H1 (cell line): Measurements from ENCODE around the gene KCNH1. TPM values are rescaled to one million over a fixed set of nuclear protein-coding genes. Genes with fewer than 3 reads are reported as not detected.

Experiments used
- CTCF ChIA-PET: fragments of 300-600 bp; sonication (Branson Sonifier 250); formaldehyde crosslinking; loops from one replicate; lab custom pipeline; 2021; ENCODE audit not compliant: partially characterized antibody; lab: Charles Lee
- POLR2A ChIA-PET: fragments of 300-600 bp; sonication (Branson Sonifier 250); formaldehyde crosslinking; loops from one replicate; lab custom pipeline; 2021; ENCODE audit warnings: inconsistent platforms; ENCODE audit not compliant: partially characterized antibody; lab: Charles Lee
- DNase-seq, 2 experiments: peaks; one replicate each; pipeline versions ENCODE4 v3.0.0 to v3.0.0-alpha.2; 2010 to 2022; ENCODE audit warnings: low spot score in 2 of 2, low read depth in 1 of 2, mixed read lengths in 1 of 2
- FAIRE-seq: peaks from 2 replicates; lab custom pipeline; 2011; peaks lifted over from hg19 to GRCh38; lab: Jason Lieb, UNC
- H2AFZ ChIP-seq: 2 replicates; pipeline ENCODE4 v1.8.1; 2012; ENCODE audit warnings: low read length, inconsistent platforms
- H2AK5ac ChIP-seq: 2 replicates; pipeline ENCODE4 v1.6.1; 2013; ENCODE audit warnings: low read depth, low read length
- H2BK120ac ChIP-seq: replicated peaks from 2 replicates; pipeline ENCODE3; 2013; ENCODE audit warnings: low read depth, low read length, inconsistent platforms
- H2BK12ac ChIP-seq: 2 replicates; pipeline ENCODE4 v1.6.1; 2013; ENCODE audit warnings: low read depth, low read length
- H2BK15ac ChIP-seq: 2 replicates; pipeline ENCODE4 v1.6.1; 2013; ENCODE audit warnings: low read length
- H2BK20ac ChIP-seq: 2 replicates; pipeline ENCODE4 v1.6.1; 2013; ENCODE audit warnings: low read length
- H2BK5ac ChIP-seq: 2 replicates; pipeline ENCODE4 v1.6.1; 2013; ENCODE audit warnings: low read depth, low read length
- H3K14ac ChIP-seq: 2 replicates; pipeline ENCODE4 v1.6.1; 2013; ENCODE audit warnings: inconsistent platforms; ENCODE audit not compliant: insufficient read length
- H3K18ac ChIP-seq: 2 replicates; pipeline ENCODE4 v1.6.1; 2013; ENCODE audit warnings: low read length; ENCODE audit errors: extremely low read depth
- H3K23ac ChIP-seq: 2 replicates; pipeline ENCODE4 v1.6.1; 2013; ENCODE audit warnings: inconsistent platforms; ENCODE audit not compliant: insufficient read length
- H3K23me2 ChIP-seq: 2 replicates; pipeline ENCODE4 v1.6.1; 2013; ENCODE audit warnings: low read depth, low read length
- H3K27ac ChIP-seq: 2 replicates; pipeline ENCODE4 v1.6.1; 2011; ENCODE audit warnings: low read depth, low read length, inconsistent platforms
- H3K27me3 ChIP-seq, 4 experiments: replicated peaks in 1 of 4; 1 replicate in 1 of 4; 2 replicates in 3 of 4; pipeline versions ENCODE4 v1.6.1 to v1.8.1; 2011 to 2013; ENCODE audit warnings: low read length in 3 of 4, mild to moderate bottlenecking in 3 of 4, inconsistent platforms in 2 of 4, mixed read lengths in 2 of 4, moderate library complexity in 1 of 4; ENCODE audit not compliant: control insufficient read depth in 3 of 4, insufficient read depth in 3 of 4; ENCODE audit errors: extremely low read depth in 1 of 4
- H3K36me3 ChIP-seq, 4 experiments: 2 replicates each; pipeline versions ENCODE4 v1.6.1 to v1.8.1; 2011 to 2013; ENCODE audit warnings: mild to moderate bottlenecking in 4 of 4, low read length in 3 of 4, moderate library complexity in 2 of 4, control low read depth in 1 of 4, inconsistent platforms in 1 of 4; ENCODE audit not compliant: insufficient read depth in 4 of 4, control insufficient read depth in 2 of 4
- H3K4ac ChIP-seq: replicated peaks from 2 replicates; pipeline ENCODE3; 2013; ENCODE audit warnings: low read length, low read depth, mixed read lengths, inconsistent platforms; ENCODE audit not compliant: insufficient read length
- H3K4me1 ChIP-seq, 4 experiments: replicated peaks in 1 of 4; 1 replicate in 1 of 4; 2 replicates in 3 of 4; pipeline versions ENCODE4 v1.6.1 to v1.8.1; 2011 to 2013; ENCODE audit warnings: low read length in 3 of 4, inconsistent platforms in 2 of 4, mixed read lengths in 1 of 4; ENCODE audit not compliant: insufficient read depth in 4 of 4, control insufficient read depth in 3 of 4
- H3K4me2 ChIP-seq, 2 experiments: 2 replicates each; pipeline versions ENCODE4 v1.6.1 to v1.8.1; 2011 to 2013; ENCODE audit warnings: low read depth in 2 of 2, low read length in 2 of 2, control low read depth in 1 of 2, inconsistent platforms in 1 of 2, mild to moderate bottlenecking in 1 of 2; ENCODE audit not compliant: insufficient read depth in 1 of 2
- H3K4me3 ChIP-seq, 4 experiments: fragments of 200-600, 300-600 bp in 1 of 4; sonication (generic), shearing (Covaris generic), sonication (Bioruptor Twin) in 1 of 4; 2 replicates each; pipeline versions ENCODE4 v1.5.1 to v1.8.1; 2011 to 2016; ENCODE audit warnings: low read length in 4 of 4, low read depth in 3 of 4, control low read depth in 2 of 4, inconsistent platforms in 2 of 4, mild to moderate bottlenecking in 2 of 4, mixed read lengths in 1 of 4, moderate library complexity in 1 of 4; ENCODE audit not compliant: insufficient read depth in 2 of 4; ENCODE audit errors: extremely low read depth in 1 of 4
- H3K56ac ChIP-seq: replicated peaks from 2 replicates; pipeline ENCODE3; 2013; ENCODE audit warnings: low read depth, mild to moderate bottlenecking, mixed read lengths, low read length, inconsistent platforms; ENCODE audit not compliant: insufficient read length
- H3K79me1 ChIP-seq: 2 replicates; pipeline ENCODE4 v1.6.1; 2013; ENCODE audit warnings: low read depth, low read length, control low read depth
- H3K79me2 ChIP-seq, 2 experiments: 2 replicates each; pipeline versions ENCODE4 v1.6.1 to v1.8.1; 2012 to 2013; ENCODE audit warnings: low read length in 2 of 2, mild to moderate bottlenecking in 2 of 2, inconsistent platforms in 1 of 2; ENCODE audit not compliant: insufficient read depth in 2 of 2, control insufficient read depth in 1 of 2
- H3K9ac ChIP-seq, 4 experiments: replicated peaks in 1 of 4; 1 replicate in 1 of 4; 2 replicates in 3 of 4; pipeline versions ENCODE4 v1.6.1 to v1.8.1; 2011 to 2013; ENCODE audit warnings: low read depth in 3 of 4, low read length in 3 of 4, control low read depth in 2 of 4, mild to moderate bottlenecking in 2 of 4, moderate library complexity in 2 of 4, inconsistent platforms in 1 of 4; ENCODE audit errors: extremely low read depth in 1 of 4
- H3K9me3 ChIP-seq, 2 experiments: 2 replicates each; pipeline versions ENCODE4 v1.6.1 to v1.8.1; 2012 to 2013; ENCODE audit warnings: mild to moderate bottlenecking in 2 of 2, moderate library complexity in 2 of 2, control low read depth in 1 of 2, inconsistent platforms in 1 of 2, low read depth in 1 of 2, low read length in 1 of 2, mixed read lengths in 1 of 2; ENCODE audit not compliant: insufficient read depth in 2 of 2
- H4K20me1 ChIP-seq, 2 experiments: replicated peaks in 1 of 2; 2 replicates each; pipeline versions ENCODE3 to v1.8.1; 2011 to 2013; ENCODE audit warnings: inconsistent platforms in 2 of 2, low read length in 2 of 2, mild to moderate bottlenecking in 1 of 2; ENCODE audit not compliant: insufficient read depth in 2 of 2, control insufficient read depth in 1 of 2
- H4K5ac ChIP-seq: 2 replicates; pipeline ENCODE4 v1.6.1; 2013; ENCODE audit warnings: low read length, low read depth, mixed read lengths, inconsistent platforms; ENCODE audit not compliant: insufficient read length
- H4K8ac ChIP-seq: 2 replicates; pipeline ENCODE4 v1.8.0; 2013; ENCODE audit warnings: mild to moderate bottlenecking, moderate library complexity, low read length, inconsistent platforms; ENCODE audit not compliant: insufficient read depth; ENCODE audit errors: extremely low read depth
- H4K91ac ChIP-seq: replicated peaks from 2 replicates; pipeline ENCODE3; 2013; ENCODE audit warnings: low read length, mixed read lengths, inconsistent platforms; ENCODE audit not compliant: insufficient read length
- BCL11A ChIP-seq, 2 experiments: IDR thresholded peaks; one replicate each; pipeline ENCODE4 v1.6.1; 2011; ENCODE audit warnings: low read depth in 2 of 2, low read length in 2 of 2, mild to moderate bottlenecking in 2 of 2
- BRCA1 ChIP-seq: IDR thresholded peaks from 2 replicates; pipeline ENCODE4 v1.6.1; 2012; ENCODE audit warnings: low read depth, low read length, improper control_type of control experiment
- CBX8 ChIP-seq: fragments of 300-800, 300-1000 bp; sonication (generic); IDR thresholded peaks from 2 replicates; pipeline ENCODE4 v1.7.1; 2016; ENCODE audit warnings: low read depth, low read length, borderline replicate concordance
- CTBP2 ChIP-seq: IDR thresholded peaks from 2 replicates; pipeline ENCODE4 v1.7.0; 2011; ENCODE audit warnings: borderline replicate concordance, mild to moderate bottlenecking, moderate library complexity, mixed read lengths, low read length; ENCODE audit not compliant: insufficient read depth, insufficient read length
- EP300 ChIP-seq, 2 experiments: IDR thresholded peaks; 1 replicate in 1 of 2; 2 replicates in 1 of 2; pipeline ENCODE4 v1.6.1; 2011 to 2012; ENCODE audit warnings: low read depth in 2 of 2, low read length in 2 of 2, mild to moderate bottlenecking in 2 of 2, borderline replicate concordance in 1 of 2, inconsistent platforms in 1 of 2, moderate library complexity in 1 of 2
- POLR2A ChIP-seq, 2 experiments: IDR thresholded peaks; 1 replicate in 1 of 2; 2 replicates in 1 of 2; pipeline ENCODE4 v1.6.1; 2011; ENCODE audit warnings: low read depth in 2 of 2, low read length in 2 of 2, mild to moderate bottlenecking in 2 of 2; ENCODE audit errors: control extremely low read depth in 1 of 2
- RXRA ChIP-seq: IDR thresholded peaks from 2 replicates; pipeline ENCODE4 v1.6.1; 2011; ENCODE audit warnings: low read depth, mild to moderate bottlenecking, low read length, moderate library complexity; ENCODE audit not compliant: insufficient read depth
- SRF ChIP-seq: IDR thresholded peaks from 2 replicates; pipeline ENCODE4 v1.6.1; 2011; ENCODE audit warnings: mild to moderate bottlenecking, low read depth, low read length, moderate library complexity
- TCF12 ChIP-seq: IDR thresholded peaks from 2 replicates; pipeline ENCODE4 v1.6.1; 2011; ENCODE audit warnings: low read depth, mild to moderate bottlenecking, low read length
- YY1 ChIP-seq: IDR thresholded peaks from 2 replicates; pipeline ENCODE4 v1.6.1; 2011; ENCODE audit warnings: low read depth, mild to moderate bottlenecking, low read length
- WGBS, 2 experiments: shearing (Covaris generic) in 1 of 2; methylation state at CpG; one replicate each; pipeline versions ENCODE4 v1.1.6 to v1.1.7; 2013 to 2015; ENCODE audit warnings: low lambda C conversion rate in 2 of 2, mixed read lengths in 2 of 2, inconsistent platforms in 1 of 2, low coverage in 1 of 2, missing lambda C conversion rate in 1 of 2; ENCODE audit not compliant: insufficient replicate concordance in 2 of 2, insufficient coverage in 1 of 2, insufficient read length in 1 of 2; ENCODE audit errors: extremely low coverage in 1 of 2, missing lambda C conversion rate in 1 of 2; 5-methylcytosine and 5-hydroxymethylcytosine counted together
- polyA plus RNA-seq, 7 experiments: library from polyadenylated mRNA; depleted of rRNA in 3 of 7; stranded (reverse) in 5 of 7; unstranded in 2 of 7; fragments of >200 nt in 5 of 7; fragments of 200-250 nt in 2 of 7; gene quantifications; 1 replicate in 5 of 7; 2 replicates in 1 of 7; 4 replicates in 1 of 7; pipeline versions ENCODE4 v1.2.1 to v1.2.3, GENCODE V29; 2011 to 2013; ENCODE audit warnings: missing spikeins in 2 of 7, mixed read lengths in 2 of 7
- total RNA-seq: library from RNA; stranded (reverse); fragmentation: NEBNext Ultra II Directional; extraction: Animal tissue kit (Norgen Biotek cat#: 25700); gene quantifications from 2 replicates; pipeline ENCODE4 v1.2.1, GENCODE V29; 2021
- TF ChIP-seq, protein P1 (sequence below): IDR thresholded peaks from 2 replicates; pipeline ENCODE4 v1.6.1; 2012; ENCODE audit warnings: inconsistent platforms
- TF ChIP-seq, protein P2 (sequence below), 3 experiments: IDR thresholded peaks; 1 replicate in 2 of 3; 2 replicates in 1 of 3; pipeline versions ENCODE4 v1.5.1 to v1.6.1; 2011; ENCODE audit warnings: low read length in 3 of 3, mild to moderate bottlenecking in 3 of 3, inconsistent platforms in 2 of 3, low read depth in 1 of 3, moderate library complexity in 1 of 3; ENCODE audit not compliant: insufficient read depth in 1 of 3; ENCODE audit errors: control extremely low read depth in 1 of 3

KCNH1 gene
- total and polyA plus RNA-seq, 2 of the 8 experiments (the other 6 are each of a cell fraction or from before 2014, with no cell fraction given), result 0.27 to 0.34 TPM

DNA sequence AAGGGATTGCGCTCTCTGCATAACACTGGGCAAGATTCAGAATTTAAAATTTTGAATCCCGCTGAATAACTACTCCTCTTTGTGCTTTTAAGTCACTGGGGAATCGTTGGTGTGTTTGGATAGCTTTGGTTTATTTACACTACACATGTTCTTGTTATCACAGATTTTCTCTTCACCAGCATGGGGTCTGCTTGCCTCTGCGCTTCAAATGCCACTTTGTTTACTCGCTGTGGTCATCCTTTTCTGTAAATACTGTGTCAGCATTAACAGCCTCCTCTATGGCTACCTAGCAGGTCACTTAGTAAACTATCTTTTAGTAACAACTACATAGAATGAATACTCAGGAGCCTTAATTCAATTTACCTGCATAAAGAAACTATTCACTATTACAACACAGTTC is 14.4 kb upstream of the KCNH1 start:
- Histone ChIP-seq H3K14ac (no peak overlapping the region), H4K8ac (no peak overlapping the region), H4K20me1 (no peaks in the 10 kb centered on the region), H2AFZ (no peak overlapping the region), H3K18ac (no peak overlapping the region), H3K4me1 (peaks cover 0 to 5% (median 0%) of the 10 kb centered on the region in 4 experiments; a peak in 1 of 7 replicates), H3K4ac (no peak overlapping the region), H3K79me2 (no peaks in the 10 kb centered on the region), H3K4me3 (no peak overlapping the region), H3K9ac (no peak overlapping the region), H2BK12ac (no peak overlapping the region), H3K23me2 (no peaks in the 10 kb centered on the region), H4K5ac (no peak overlapping the region), H3K9me3 (no peaks in the 10 kb centered on the region), H2BK15ac (no peak overlapping the region), H4K91ac (no peak overlapping the region), H3K36me3 (no peaks in the 10 kb centered on the region), H2BK20ac (no peak overlapping the region), H2AK5ac (no peak overlapping the region), H2BK120ac (no peak overlapping the region), H3K27me3 (no peaks in the 10 kb centered on the region), H3K4me2 (no peak overlapping the region), H3K56ac (no peak overlapping the region), H3K23ac (no peak overlapping the region), H3K27ac (no peak overlapping the region), H2BK5ac (no peak overlapping the region), H3K79me1 (no peaks in the 10 kb centered on the region)
- DNase-seq, result no peak
- 88% methylated on average over 5 of the region's 5 CpGs; no CpG with 5 or more reads in 1 of the 2 experiments for WGBS, 2 experiments
- no peak for FAIRE-seq
- ChIA-PET POLR2A (no interaction called here), CTCF (interaction anchor here (0.7 to 1.4 kb wide), 2 partner anchors 14 to 701 kb away, joined by 3 to 6 read pairs; partner anchors contain the start of gene KCNH1)
- TF ChIP-seq CBX8 (no peak), POLR2A (IDR thresholded peaks at IDR 0.05; ENCODE audit: control extremely low read depth in 1 of 2, low read depth in 2 of 2, low read length in 2 of 2) (no peak), RXRA (no peak), SRF (no peak), YY1 (no peak), TCF12 (no peak), EP300 (IDR thresholded peaks at IDR 0.05; ENCODE audit: borderline replicate concordance in 1 of 2, low read depth in 2 of 2, low read length in 2 of 2) (no peak), BRCA1 (no peak), CTBP2 (no peak), BCL11A (IDR thresholded peaks at IDR 0.05; ENCODE audit: low read depth in 2 of 2, low read length in 2 of 2) (no peak)
- TF ChIP-seq, protein P1, sequence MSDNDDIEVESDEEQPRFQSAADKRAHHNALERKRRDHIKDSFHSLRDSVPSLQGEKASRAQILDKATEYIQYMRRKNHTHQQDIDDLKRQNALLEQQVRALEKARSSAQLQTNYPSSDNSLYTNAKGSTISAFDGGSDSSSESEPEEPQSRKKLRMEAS, result no peak
- TF ChIP-seq, protein P2, sequence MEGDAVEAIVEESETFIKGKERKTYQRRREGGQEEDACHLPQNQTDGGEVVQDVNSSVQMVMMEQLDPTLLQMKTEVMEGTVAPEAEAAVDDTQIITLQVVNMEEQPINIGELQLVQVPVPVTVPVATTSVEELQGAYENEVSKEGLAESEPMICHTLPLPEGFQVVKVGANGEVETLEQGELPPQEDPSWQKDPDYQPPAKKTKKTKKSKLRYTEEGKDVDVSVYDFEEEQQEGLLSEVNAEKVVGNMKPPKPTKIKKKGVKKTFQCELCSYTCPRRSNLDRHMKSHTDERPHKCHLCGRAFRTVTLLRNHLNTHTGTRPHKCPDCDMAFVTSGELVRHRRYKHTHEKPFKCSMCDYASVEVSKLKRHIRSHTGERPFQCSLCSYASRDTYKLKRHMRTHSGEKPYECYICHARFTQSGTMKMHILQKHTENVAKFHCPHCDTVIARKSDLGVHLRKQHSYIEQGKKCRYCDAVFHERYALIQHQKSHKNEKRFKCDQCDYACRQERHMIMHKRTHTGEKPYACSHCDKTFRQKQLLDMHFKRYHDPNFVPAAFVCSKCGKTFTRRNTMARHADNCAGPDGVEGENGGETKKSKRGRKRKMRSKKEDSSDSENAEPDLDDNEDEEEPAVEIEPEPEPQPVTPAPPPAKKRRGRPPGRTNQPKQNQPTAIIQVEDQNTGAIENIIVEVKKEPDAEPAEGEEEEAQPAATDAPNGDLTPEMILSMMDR (IDR thresholded peaks at IDR 0.05; ENCODE audit: control extremely low read depth in 1 of 3, insufficient read depth in 1 of 3, low read depth in 1 of 3, low read length in 3 of 3), result no peak
